HepG2 (cell line): ENCODE results near the gene COMMD7. TPM values are rescaled to one million over a fixed set of nuclear protein-coding genes. Genes with fewer than 3 reads are reported as not detected.

Source experiments
- ATF1 ChIP-seq: IDR thresholded peaks from 2 replicates; pipeline ENCODE4 v1.6.1; 2016; ENCODE audit warnings: mild to moderate bottlenecking, control low read depth
- CCDC6 ChIP-seq: sonication (generic); formaldehyde crosslinking; IDR thresholded peaks from 2 replicates; pipeline ENCODE4 v1.8.1; 2022; ENCODE audit warnings: mild to moderate bottlenecking, missing genetic modification reagents, moderate library complexity
- NFYB ChIP-seq: sonication (generic); formaldehyde crosslinking; IDR thresholded peaks from 2 replicates; pipeline ENCODE4 v1.4.0; 2020; ENCODE audit warnings: missing genetic modification reagents
- NR2F2 ChIP-seq: IDR thresholded peaks from 2 replicates; pipeline ENCODE4 v1.6.1; 2012; ENCODE audit warnings: low read depth, inconsistent platforms, borderline replicate concordance
- PHF21A ChIP-seq: sonication (generic); formaldehyde crosslinking; IDR thresholded peaks from 2 replicates; pipeline ENCODE4 v1.5.0; 2020; ENCODE audit warnings: mild to moderate bottlenecking, missing genetic modification reagents
- SMAD9 ChIP-seq: sonication (generic); formaldehyde crosslinking; IDR thresholded peaks from 2 replicates; pipeline ENCODE4 v1.5.1; 2020; ENCODE audit warnings: mild to moderate bottlenecking, missing genetic modification reagents
- ZFP36L1 ChIP-seq: sonication (generic); formaldehyde crosslinking; IDR thresholded peaks from 2 replicates; pipeline ENCODE4 v1.8.0; 2022; ENCODE audit warnings: mild to moderate bottlenecking, missing genetic modification reagents, moderate library complexity
- polyA plus RNA-seq, 8 experiments: library from polyadenylated mRNA; depleted of rRNA in 3 of 8; stranded (reverse) in 7 of 8; unstranded in 1 of 8; fragments of >200 nt; fragmentation: Illumina TruSeq in 4 of 8; extraction: Trizol in 4 of 8; gene quantifications; 2 replicates each; pipeline versions ENCODE4 v1.2.1 to v1.2.3, GENCODE V29; 2011 to 2016; ENCODE audit warnings: low read depth in 4 of 8, missing spikeins in 1 of 8, mixed read lengths in 1 of 8; ENCODE audit not compliant: insufficient read depth in 1 of 8
- total RNA-seq, 5 experiments: library from RNA; depleted of rRNA; stranded (reverse); fragments of >200 nt; fragmentation: Illumina TruSeq; extraction: Trizol; gene quantifications; 2 replicates each; pipeline ENCODE4 v1.2.3, GENCODE V29; 2016; ENCODE audit warnings: low read depth in 1 of 5
- TF ChIP-seq, protein P1 (sequence below): sonication (generic); formaldehyde crosslinking; IDR thresholded peaks from 2 replicates; pipeline ENCODE4 v1.8.1; 2023; ENCODE audit warnings: missing genetic modification reagents, mild to moderate bottlenecking, borderline replicate concordance
- TF ChIP-seq, protein P2 (sequence below): sonication (generic); formaldehyde crosslinking; IDR thresholded peaks from 2 replicates; pipeline ENCODE4 v1.5.0; 2020; ENCODE audit warnings: mild to moderate bottlenecking, missing genetic modification reagents
- TF ChIP-seq, protein P3 (sequence below): sonication (generic); formaldehyde crosslinking; IDR thresholded peaks from 2 replicates; pipeline ENCODE4 v1.4.0; 2020; ENCODE audit warnings: low read depth, missing genetic modification reagents
- TF ChIP-seq, protein P4 (sequence below): sonication (generic); formaldehyde crosslinking; IDR thresholded peaks from 2 replicates; pipeline ENCODE4 v1.5.1; 2020; ENCODE audit warnings: missing genetic modification reagents, mild to moderate bottlenecking, borderline replicate concordance

COMMD7 gene
- total and polyA plus RNA-seq, 2 of the 13 experiments (the other 11 are each of a cell fraction or from before 2014, with no cell fraction given), result 42.1 to 53.3 TPM

DNA sequence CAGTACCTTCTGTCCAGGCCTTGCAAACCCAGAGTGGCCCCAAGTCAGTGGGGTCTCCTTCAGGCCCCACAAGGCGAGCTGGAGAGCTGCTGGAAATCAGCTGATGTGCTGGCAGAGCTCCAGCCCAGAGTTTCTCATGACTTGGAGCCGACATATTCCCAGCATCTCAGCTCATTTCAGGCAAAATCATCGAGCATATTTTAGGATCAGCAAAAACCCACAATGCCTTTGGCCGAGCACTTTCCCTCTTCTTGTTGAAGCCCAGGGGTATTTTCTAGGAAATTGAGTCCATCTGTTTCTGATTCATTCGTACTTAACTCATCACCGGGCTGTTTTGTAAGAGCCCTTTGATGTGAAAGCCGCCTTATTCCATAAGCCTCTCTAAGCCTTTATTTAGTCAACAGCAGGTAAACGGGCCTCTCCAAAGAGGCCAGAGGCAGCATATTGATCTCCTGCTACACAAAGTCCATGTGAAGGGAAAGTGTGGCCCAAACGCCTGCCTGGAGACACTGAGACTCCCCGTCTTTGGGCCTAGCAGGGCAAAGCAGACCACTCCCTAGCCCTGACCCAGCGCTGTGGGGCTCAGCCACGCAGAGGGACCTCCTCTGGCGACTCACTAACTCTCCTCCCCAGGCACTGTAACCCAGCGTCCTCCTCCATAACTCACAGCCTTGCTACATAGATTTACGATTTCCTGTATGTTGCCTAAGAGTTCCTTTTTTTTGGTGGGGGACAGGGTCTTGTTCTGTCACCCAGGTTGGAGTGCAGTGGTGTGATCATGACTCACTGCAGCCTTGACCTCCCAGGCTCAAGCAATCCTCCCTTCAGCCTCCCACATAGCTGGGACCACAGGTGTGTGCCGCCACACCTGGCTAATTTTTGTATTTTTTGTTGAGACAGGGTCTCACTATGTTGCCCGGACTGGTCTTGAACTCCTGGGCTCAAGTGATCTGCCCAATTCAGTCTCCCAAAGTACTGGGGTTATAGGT, 57.4 kb downstream of the COMMD7 start (continued):
- TF ChIP-seq, protein P1, sequence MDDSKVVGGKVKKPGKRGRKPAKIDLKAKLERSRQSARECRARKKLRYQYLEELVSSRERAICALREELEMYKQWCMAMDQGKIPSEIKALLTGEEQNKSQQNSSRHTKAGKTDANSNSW (CRISPR knock-in tag), result 0 out of 2 replicates have a peak, but pooled peaks have one; percentile 35
- TF ChIP-seq, protein P2, sequence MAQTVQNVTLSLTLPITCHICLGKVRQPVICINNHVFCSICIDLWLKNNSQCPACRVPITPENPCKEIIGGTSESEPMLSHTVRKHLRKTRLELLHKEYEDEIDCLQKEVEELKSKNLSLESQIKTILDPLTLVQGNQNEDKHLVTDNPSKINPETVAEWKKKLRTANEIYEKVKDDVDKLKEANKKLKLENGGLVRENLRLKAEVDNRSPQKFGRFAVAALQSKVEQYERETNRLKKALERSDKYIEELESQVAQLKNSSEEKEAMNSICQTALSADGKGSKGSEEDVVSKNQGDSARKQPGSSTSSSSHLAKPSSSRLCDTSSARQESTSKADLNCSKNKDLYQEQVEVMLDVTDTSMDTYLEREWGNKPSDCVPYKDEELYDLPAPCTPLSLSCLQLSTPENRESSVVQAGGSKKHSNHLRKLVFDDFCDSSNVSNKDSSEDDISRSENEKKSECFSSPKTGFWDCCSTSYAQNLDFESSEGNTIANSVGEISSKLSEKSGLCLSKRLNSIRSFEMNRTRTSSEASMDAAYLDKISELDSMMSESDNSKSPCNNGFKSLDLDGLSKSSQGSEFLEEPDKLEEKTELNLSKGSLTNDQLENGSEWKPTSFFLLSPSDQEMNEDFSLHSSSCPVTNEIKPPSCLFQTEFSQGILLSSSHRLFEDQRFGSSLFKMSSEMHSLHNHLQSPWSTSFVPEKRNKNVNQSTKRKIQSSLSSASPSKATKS, result no peak
- TF ChIP-seq PHF21A (peak; percentile 100), NFYB (CRISPR knock-in tag) (peak; percentile 31; the same call in 1 of the 2 replicates), ATF1 (CRISPR knock-in tag) (peak; percentile 85), ZFP36L1 (CRISPR knock-in tag) (peak; percentile 83; the same call in 1 of the 2 replicates), CCDC6 (no peak), NR2F2 (peak; percentile 90), SMAD9 (CRISPR knock-in tag) (no peak)
- TF ChIP-seq, protein P3, sequence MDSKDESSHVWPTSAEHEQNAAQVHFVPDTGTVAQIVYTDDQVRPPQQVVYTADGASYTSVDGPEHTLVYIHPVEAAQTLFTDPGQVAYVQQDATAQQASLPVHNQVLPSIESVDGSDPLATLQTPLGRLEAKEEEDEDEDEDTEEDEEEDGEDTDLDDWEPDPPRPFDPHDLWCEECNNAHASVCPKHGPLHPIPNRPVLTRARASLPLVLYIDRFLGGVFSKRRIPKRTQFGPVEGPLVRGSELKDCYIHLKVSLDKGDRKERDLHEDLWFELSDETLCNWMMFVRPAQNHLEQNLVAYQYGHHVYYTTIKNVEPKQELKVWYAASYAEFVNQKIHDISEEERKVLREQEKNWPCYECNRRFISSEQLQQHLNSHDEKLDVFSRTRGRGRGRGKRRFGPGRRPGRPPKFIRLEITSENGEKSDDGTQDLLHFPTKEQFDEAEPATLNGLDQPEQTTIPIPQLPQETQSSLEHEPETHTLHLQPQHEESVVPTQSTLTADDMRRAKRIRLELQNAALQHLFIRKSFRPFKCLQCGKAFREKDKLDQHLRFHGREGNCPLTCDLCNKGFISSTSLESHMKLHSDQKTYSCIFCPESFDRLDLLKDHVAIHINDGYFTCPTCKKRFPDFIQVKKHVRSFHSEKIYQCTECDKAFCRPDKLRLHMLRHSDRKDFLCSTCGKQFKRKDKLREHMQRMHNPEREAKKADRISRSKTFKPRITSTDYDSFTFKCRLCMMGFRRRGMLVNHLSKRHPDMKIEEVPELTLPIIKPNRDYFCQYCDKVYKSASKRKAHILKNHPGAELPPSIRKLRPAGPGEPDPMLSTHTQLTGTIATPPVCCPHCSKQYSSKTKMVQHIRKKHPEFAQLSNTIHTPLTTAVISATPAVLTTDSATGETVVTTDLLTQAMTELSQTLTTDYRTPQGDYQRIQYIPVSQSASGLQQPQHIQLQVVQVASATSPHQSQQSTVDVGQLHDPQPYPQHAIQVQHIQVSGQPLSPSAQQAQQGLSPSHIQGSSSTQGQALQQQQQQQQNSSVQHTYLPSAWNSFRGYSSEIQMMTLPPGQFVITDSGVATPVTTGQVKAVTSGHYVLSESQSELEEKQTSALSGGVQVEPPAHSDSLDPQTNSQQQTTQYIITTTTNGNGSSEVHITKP, result peak; percentile 84
- TF ChIP-seq, protein P4, sequence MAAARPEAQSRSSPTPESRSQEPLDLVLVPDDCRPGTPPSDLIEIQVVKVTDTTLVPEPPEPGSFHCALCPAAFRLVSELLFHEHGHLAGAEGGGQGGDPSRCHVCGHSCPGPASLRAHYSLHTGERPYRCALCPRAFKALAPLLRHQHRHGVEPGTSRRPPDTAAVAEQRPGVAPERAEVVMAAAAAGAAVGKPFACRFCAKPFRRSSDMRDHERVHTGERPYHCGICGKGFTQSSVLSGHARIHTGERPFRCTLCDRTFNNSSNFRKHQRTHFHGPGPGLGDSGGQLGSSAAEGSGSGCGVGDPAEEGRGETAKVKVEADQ (CRISPR knock-in tag), result peak; percentile 93; the same call in 1 of the 2 replicates
